NCI-H128 (cell line): ENCODE results near the gene ANKRD53.

Source experiments
- DNase-seq: peaks from one replicate; lab custom pipeline; 2025; ENCODE audit not compliant: unreplicated experiment; lab: John Stamatoyannopoulos, UW

ANKRD53 gene

DNA sequence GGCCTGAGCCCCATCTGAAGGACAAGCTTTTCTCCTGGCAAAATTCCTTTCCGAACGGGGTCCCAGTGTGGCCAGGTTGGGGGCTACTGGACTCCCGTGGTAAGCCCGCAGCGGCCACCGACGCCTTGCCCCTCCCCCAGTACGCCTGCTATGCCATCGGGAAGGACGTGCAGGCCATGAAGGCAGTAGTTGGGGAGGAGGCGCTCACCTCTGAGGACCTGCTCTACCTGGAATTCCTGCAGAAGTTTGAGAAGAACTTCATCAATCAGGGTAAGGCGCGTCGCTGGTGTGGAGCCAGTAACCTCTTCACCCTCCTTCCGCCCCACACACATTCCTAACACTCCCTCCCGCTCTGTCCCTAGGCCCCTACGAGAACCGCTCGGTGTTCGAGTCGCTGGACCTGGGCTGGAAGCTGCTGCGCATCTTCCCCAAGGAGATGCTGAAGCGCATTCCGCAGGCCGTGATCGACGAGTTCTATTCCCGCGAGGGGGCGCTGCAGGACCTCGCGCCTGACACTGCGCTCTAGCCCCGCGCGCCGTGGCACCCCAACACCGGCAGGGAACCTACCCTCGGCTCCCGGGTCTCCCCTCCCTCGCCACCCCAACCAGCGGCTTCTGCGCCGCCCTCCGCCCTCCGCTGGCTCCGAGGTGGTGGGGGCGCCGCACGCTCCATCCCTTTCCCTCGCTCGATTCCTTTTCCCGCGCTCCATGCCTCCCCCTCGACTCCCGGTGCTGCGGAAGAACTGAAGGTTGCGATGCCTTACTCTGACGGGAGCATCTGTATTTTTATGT lies 13.6 kb upstream of the ANKRD53 start:
- no peak for DNase-seq

DNA sequence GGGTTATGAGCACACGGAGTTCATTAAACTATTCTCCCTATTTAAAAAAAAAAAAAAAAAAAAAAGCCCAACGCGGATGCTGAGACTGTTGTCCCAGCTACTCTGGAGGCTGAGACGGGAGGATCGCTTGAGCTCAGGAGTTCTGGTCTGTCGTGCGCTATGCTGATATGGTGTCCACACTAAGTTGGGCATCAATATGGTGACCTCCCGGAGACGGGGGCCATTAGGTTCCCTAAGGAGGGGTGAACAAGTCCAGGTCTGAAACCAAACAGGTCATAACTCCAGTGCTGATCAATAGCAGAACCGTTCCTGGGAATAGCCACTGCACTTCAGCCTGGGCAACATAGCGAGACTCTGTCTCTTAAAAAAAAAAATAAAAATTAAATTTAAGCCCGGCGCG lies 12.9 kb upstream of the ANKRD53 start:
- DNase-seq = no peak

DNA sequence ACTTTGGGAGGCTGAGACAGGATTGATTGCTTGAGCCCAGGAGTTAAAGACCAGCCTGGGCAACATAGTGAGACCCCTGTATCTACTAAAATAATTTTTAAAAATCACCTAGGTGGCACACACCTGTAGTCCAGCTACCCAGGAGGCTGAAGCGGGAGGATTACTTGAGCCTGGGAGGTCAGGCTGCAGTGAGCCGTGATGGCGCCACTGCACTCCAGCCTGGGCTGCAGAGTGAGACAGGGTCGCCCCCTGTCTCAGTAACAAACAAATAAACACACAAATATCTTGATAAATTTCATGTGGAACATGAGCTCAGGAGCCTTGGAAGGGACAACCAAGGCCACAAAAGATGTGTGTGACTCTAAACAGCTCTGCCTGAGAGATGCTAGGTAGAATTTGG lies 11.7 kb upstream of the ANKRD53 start:
- no peak for DNase-seq

DNA sequence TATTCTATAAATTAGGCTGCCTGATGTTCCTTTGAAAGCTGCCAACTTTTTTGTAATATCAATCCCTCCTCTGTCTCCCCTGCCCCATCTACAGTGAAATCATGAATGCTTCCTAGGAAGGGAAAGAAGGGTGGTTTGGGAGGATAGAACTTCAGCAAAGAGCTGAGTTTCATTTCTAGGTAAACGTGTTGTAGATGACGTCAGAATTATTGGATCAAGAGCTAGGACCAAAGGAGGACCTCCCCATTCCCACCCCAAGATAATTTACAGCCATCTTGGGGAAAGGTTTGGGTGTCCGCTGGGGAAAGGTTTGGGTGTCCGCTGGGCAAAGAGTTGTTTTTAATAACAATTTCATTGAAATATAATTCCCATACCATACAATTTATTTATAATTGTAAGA lies 11.2 kb upstream of the ANKRD53 start:
- no peak for DNase-seq

- DNase-seq = no peak
Observed at GRCh38 chr2:70974592-70974991, 3.8 kb upstream of the ANKRD53 start.

- DNase-seq = no peak
Observed at GRCh38 chr2:70975237-70975636, 3.2 kb upstream of the ANKRD53 start.

DNA sequence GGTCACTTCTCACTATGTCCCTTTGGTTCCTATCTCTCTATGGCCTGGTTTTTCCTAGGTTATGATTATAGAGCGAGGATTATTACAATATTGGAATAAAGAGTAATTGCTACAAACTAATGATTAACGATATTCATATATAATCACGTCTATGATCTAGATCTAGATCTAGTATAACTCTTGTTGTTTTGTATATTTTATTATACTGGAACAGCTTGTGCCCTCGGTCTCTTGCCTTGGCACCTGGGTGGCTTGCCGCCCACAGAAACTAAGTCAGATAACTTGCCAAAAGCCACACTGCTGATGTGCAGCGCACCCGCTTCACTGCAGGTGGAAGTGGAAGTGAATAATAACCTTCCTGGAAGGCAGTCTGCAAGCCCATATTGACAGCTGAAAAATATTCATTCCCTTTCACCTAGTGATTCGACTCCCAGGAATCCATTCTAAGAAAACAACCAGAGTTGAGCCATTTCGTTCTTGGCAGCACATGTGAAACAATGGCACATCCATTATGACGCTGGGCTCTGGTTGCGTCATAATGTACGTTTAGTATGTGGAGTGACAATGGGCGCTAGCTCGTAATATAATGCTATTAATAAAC lies 725 bp upstream of the ANKRD53 start:
- DNase-seq = no peak

DNA sequence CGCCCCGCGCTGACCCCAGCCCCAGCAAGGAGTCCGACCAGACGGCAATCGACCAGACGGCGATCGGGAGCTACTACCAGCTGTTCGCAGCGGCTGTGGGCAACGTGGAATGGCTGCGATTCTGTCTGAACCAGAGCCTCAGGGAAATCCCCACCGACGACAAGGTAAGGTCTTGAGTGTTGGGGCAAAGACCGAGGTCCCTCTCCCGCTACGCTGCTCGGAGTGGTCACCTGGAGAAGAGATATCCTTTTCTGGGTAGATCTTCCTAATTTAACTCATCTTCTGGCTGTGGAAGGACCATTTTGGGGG lies 704 bp downstream of the ANKRD53 start:
- DNase-seq = no peak

DNA sequence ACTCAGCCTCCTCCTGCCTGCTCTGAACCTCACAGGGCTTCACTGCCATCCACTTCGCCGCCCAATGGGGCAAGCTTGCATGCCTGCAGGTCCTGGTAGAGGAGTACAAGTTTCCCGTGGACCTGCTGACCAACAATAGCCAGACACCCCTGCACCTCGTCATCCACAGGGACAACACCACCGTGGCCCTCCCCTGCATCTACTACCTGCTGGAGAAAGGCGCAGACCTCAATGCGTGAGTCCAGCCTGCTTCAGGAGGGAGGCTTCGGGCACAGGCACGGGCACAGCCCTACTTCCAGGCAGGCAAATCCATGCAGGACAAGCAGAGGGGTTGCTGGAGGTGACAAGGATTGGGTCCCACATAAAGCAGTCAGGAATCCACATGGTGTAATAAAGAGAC lies 1.2 kb downstream of the ANKRD53 start:
- no peak for DNase-seq

DNA sequence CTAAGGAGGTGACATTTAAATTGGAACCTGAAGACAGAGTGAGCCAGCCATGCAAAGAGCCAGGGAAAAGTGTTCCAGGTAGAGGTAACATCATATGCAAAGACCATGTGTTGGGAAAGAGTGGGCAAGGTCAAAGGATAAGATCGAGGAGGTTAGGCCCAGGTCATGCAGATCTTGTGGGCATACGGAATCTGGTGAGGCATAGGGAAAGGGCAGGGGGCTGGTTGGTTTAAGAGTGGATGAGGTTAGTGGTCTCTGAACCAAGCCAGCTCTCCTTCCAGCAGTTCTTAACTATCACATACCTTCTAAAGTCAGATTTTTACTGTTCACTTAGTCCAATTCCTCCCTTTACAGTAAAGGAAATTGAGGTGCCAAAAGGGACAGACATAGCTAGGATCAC lies 3.0 kb downstream of the ANKRD53 start:
- DNase-seq = no peak

DNA sequence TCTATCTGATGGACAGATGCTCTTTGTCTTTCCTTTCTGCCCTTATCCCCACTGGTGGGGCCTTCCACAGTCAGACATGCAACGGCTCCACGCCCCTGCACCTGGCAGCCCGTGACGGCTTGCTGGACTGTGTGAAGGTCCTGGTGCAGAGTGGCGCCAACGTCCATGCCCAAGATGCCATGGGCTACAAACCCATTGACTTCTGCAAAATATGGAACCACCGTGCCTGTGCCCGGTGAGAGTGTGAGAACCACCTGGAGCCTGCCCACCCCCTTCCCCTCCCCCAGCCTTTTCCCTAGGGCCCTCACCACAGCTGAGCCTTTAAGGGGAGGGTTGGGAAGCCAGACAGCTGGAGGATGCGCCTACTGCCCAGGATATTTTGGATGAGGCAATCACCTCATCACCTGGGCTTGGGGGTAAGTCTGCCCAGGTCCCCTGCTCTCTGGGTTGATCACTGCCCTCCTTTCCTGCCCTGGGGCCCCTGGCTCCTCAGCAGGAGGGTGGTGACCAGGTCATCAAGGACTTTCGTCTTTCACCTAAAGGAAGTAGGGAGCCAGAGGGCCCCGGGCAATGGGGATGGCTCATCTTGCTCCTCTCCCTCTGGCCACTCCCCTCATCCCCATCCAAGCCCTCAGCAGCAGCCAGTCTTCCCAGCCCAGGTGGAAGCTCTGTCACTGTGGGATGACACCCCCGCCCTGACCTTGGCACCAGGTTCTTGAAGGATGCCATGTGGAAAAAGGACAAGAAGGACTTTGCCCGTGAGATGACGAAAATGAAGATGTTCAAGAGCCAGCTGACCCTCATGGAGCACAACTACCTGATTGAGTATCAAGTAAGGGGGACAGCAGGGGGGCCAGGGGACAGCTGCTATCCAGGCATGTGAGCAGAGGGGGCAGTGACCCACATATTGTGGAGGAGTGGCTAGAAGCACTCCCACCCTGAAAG lies 3.7 kb downstream of the ANKRD53 start:
- no peak for DNase-seq

GRCh38 chr2:70982971-70983370 lies 4.5 kb downstream of the ANKRD53 start:
- DNase-seq = no peak

DNA sequence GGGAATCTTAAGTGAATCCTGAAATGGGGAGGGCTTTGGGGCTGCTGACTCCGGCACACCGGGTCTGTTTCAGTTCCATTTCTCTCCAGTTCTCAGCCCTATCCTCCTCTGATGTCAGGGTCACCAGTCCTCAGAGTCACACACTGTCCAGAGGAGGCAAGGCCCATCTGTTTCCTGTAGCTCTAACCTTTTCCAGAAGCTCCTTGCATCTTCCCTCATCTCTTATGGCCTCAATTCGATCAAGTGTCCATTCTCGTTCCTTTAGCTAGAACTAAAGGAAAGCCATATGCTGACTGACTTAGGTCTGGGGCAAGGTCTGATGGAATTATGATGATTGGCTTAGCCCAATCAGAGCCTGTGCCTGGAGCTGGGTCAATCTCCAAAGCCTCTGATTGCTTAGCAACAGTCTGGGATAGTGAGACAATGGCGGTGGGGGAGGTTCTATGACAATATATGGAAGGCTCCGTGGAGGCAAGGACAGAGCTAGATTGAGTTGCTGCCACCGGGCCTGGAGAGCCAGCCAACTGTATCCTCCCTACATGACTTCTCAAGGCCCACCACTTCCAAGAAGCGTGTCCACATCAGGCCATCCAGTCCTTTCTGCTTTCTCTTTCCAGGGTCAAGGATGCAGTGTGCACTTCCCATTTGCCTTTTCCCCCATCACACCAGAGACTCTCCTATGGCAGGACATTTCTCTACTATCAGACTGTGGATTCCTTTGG lies 5.2 kb downstream of the ANKRD53 start:
- DNase-seq = no peak

GRCh38 chr2:70984228-70984575 lies 5.8 kb downstream of the ANKRD53 start:
- no peak for DNase-seq

- DNase-seq = no peak
Observed at GRCh38 chr2:70984576-70985282, 6.3 kb downstream of the ANKRD53 start.

GRCh38 chr2:70985283-70985688 lies 6.9 kb downstream of the ANKRD53 start:
- no peak for DNase-seq

GRCh38 chr2:70985956-70986355 lies 7.5 kb downstream of the ANKRD53 start:
- no peak for DNase-seq

DNA sequence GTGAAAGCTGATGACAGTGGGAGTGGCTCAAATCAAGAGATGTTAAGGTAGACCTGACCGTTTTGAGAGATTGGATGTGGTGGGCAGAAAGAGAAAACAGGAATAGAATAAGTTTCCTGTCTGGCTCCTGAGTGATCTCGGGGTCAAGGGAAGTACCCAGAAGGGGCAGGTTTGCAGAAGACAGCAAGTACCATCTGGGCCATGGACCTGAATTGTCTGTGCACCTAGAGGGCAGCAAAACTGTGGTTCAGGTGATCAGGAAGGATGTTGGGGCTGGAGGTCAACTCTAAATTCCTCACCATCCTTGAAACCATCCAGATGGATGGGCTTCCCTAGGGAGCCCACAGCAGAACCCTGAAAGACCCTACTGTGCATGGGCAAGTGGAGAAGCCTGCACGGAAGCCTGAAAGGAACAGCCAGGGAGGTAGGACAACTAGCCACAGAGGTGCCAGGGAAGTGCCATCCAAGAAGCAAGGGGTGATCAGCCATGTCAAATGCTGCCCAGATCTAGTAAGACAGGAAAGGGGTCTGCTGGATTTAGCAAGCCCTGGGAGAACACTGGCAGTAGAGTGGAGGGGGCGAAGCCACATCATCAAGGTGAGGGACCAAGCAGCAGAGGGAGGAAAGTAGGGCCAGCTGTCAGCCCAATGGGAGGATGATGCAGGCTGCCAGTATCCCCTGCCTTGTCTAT lies 8.2 kb downstream of the ANKRD53 start:
- DNase-seq = no peak

DNA sequence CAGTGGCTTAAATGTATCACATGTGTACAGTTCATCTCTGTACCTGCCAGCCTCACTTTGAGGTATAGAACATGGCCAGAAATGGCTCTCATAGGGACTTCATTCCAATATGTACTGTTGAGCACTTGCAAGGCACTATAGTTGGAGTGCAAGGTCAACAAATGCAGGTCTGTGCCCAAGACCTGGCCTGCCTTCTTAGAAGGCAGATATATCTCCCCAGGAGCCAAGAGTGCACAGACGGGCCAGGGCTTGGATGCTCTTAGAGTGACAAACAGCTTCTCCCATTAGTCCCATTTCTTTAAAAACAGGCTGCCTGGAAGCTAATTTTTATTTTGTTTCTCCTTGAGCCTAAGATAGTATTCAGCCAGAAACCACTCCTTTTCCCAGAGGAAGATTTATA lies 9.0 kb downstream of the ANKRD53 start:
- no peak for DNase-seq

GRCh38 chr2:70988151-70988550 lies 9.7 kb downstream of the ANKRD53 start:
- DNase-seq = no peak
